Keratinocyte (primary cell): ENCODE measurements around the gene NEDD8. TPM values are rescaled to one million over a fixed set of nuclear protein-coding genes. Genes with fewer than 3 reads are reported as not detected.

Experiments
- DNase-seq: peaks from one replicate; pipeline ENCODE4 v3.0.0-alpha.2; 2011; ENCODE audit warnings: low read depth, missing footprints, low spot score
- FAIRE-seq: peaks from 2 replicates; lab custom pipeline; 2011; peaks lifted over from hg19 to GRCh38; lab: Jason Lieb, UNC
- H2AFZ ChIP-seq: 2 replicates; pipeline ENCODE4 v1.6.0; 2012; ENCODE audit warnings: low read length, control low read depth, inconsistent platforms; ENCODE audit not compliant: control insufficient read depth
- H3K27ac ChIP-seq: 2 replicates; pipeline ENCODE4 v1.5.1; 2011; ENCODE audit warnings: low read length; ENCODE audit not compliant: control insufficient read depth, insufficient read depth
- H3K27me3 ChIP-seq: 3 replicates; pipeline ENCODE4 v1.6.0; 2011; ENCODE audit warnings: low read length; ENCODE audit not compliant: control insufficient read depth, insufficient read depth; ENCODE audit errors: extremely low read depth
- H3K36me3 ChIP-seq, 2 experiments: 2 replicates in 1 of 2; 3 replicates in 1 of 2; pipeline ENCODE4 v1.5.1; 2011; ENCODE audit warnings: low read length in 2 of 2, mild to moderate bottlenecking in 1 of 2; ENCODE audit not compliant: control insufficient read depth in 2 of 2, insufficient read depth in 2 of 2; ENCODE audit errors: extremely low read depth in 1 of 2
- H3K4me1 ChIP-seq: 3 replicates; pipeline ENCODE4 v1.5.1; 2011; ENCODE audit warnings: low read length; ENCODE audit not compliant: control insufficient read depth, insufficient read depth; ENCODE audit errors: extremely low read depth
- H3K4me2 ChIP-seq: 3 replicates; pipeline ENCODE4 v1.6.0; 2011; ENCODE audit warnings: low read depth, low read length; ENCODE audit not compliant: control insufficient read depth, insufficient read depth; ENCODE audit errors: extremely low read depth
- H3K4me3 ChIP-seq, 3 experiments: fragments of 200-600 bp in 1 of 3; sonication (generic) in 1 of 3; 2 replicates in 2 of 3; 3 replicates in 1 of 3; pipeline ENCODE4 v1.5.1; 2011 to 2016; ENCODE audit warnings: low read length in 3 of 3, mild to moderate bottlenecking in 3 of 3, control low read depth in 2 of 3, inconsistent platforms in 1 of 3, low read depth in 1 of 3, mixed read lengths in 1 of 3, mixed run types in 1 of 3, moderate library complexity in 1 of 3; ENCODE audit not compliant: control insufficient read depth in 2 of 3, insufficient read depth in 2 of 3; ENCODE audit errors: extremely low read depth in 1 of 3
- H3K79me2 ChIP-seq: 2 replicates; pipeline ENCODE4 v1.6.0; 2012; ENCODE audit warnings: low read length; ENCODE audit not compliant: control insufficient read depth, insufficient read depth
- H3K9ac ChIP-seq: 3 replicates; pipeline ENCODE4 v1.6.0; 2011; ENCODE audit warnings: low read length; ENCODE audit not compliant: control insufficient read depth, insufficient read depth; ENCODE audit errors: extremely low read depth
- H3K9me1 ChIP-seq: 3 replicates; pipeline ENCODE4 v1.6.0; 2011; ENCODE audit warnings: low read length; ENCODE audit not compliant: control insufficient read depth, insufficient read depth; ENCODE audit errors: extremely low read depth
- H3K9me3 ChIP-seq: 2 replicates; pipeline ENCODE4 v1.5.1; 2012; ENCODE audit warnings: low read depth, low read length; ENCODE audit not compliant: control insufficient read depth
- H4K20me1 ChIP-seq: 3 replicates; pipeline ENCODE4 v1.6.0; 2011; ENCODE audit warnings: low read length; ENCODE audit not compliant: control insufficient read depth, insufficient read depth; ENCODE audit errors: extremely low read depth
- EZH2 ChIP-seq: IDR thresholded peaks from one replicate; pipeline ENCODE4 v1.6.1; 2012; ENCODE audit warnings: inconsistent platforms, mild to moderate bottlenecking, low read length, moderate library complexity
- dilution Hi-C: fragments of 300-500 bp; cut with MboI; formaldehyde crosslinking; loops from one replicate; pipeline ENCODE4 v1.7.0; 2020; ENCODE audit warnings: low sequenced_read_pairs; ENCODE audit not compliant: extremely low pct_ligation_motif_present
- polyA plus RNA-seq, 5 experiments: library from polyadenylated mRNA; depleted of rRNA in 3 of 5; stranded (reverse) in 3 of 5; stranded (forward) in 1 of 5; unstranded in 1 of 5; fragments of >200 nt; gene quantifications; 1 replicate in 1 of 5; 2 replicates in 3 of 5; 3 replicates in 1 of 5; pipeline versions ENCODE4 v1.2.1 to v1.2.3, GENCODE V29; 2011 to 2012; ENCODE audit warnings: missing spikeins in 2 of 5, low read depth in 1 of 5, low replicate concordance in 1 of 5
- TF ChIP-seq, protein P1 (sequence below), 3 experiments: IDR thresholded peaks in 1 of 3; conservative IDR thresholded peaks in 1 of 3; optimal IDR thresholded peaks in 1 of 3; 2 replicates in 2 of 3; 3 replicates in 1 of 3; pipeline versions ENCODE3 to v1.5.1; 2011; ENCODE audit warnings: low read length in 3 of 3, mild to moderate bottlenecking in 3 of 3, moderate library complexity in 2 of 3, control low read depth in 1 of 3, inconsistent platforms in 1 of 3; ENCODE audit not compliant: insufficient read depth in 2 of 3; ENCODE audit errors: extremely low read depth in 1 of 3

Gene NEDD8
- polyA plus RNA-seq, 1 donor (not counting 4 experiments of a cell fraction or from before 2014, with no cell fraction given) = 509 TPM

DNA sequence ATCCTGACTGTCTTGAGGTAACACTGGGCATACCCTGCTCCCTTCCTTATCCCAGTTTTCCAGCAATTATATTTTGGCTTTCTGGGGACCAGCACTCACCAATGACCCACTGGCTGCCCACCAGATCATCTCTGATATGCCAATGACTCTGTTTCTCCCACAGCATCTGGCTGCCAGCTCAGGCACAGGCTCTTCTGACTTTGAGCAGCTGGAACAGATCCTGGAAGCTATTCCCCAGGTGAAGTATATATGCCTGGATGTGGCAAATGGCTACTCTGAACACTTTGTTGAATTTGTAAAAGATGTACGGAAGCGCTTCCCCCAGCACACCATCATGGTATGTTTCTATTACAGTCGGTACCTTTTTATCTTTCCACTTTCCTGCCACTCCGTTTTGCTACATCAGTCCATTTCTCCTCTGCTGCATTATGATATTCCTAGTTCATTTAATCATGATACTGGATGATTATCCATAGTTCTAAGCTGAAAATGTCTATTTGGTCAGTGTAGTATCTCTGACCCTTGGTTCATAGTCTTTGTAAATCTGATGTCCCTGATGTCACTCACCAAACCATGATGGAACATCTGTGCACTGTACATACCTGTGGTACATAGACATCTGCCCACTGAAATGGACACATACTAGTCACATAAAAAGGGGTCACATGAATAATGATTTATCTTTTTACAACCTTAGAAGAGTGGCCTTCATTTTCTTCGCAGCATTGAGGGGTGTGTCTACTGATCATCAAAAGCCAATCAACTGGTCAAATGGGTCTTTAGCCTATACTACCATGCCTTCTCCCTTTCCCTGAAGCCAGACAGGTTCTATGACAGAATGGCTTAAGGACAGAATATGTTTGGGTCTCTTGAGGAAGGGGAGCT is 3.9 kb upstream of the NEDD8 start:
- no peak overlapping the region for H3K27ac ChIP-seq
- no peak for DNase-seq
- peaks cover 44% of the 10 kb centered on the region for H3K79me2 ChIP-seq
- H3K36me3 ChIP-seq = peaks cover 24 to 57% of the 10 kb centered on the region in 2 experiments
- H4K20me1 ChIP-seq = no peaks in the 10 kb centered on the region
- no peak overlapping the region for H3K9ac ChIP-seq
- H2AFZ ChIP-seq = no peak overlapping the region
- TF ChIP-seq, protein P1, sequence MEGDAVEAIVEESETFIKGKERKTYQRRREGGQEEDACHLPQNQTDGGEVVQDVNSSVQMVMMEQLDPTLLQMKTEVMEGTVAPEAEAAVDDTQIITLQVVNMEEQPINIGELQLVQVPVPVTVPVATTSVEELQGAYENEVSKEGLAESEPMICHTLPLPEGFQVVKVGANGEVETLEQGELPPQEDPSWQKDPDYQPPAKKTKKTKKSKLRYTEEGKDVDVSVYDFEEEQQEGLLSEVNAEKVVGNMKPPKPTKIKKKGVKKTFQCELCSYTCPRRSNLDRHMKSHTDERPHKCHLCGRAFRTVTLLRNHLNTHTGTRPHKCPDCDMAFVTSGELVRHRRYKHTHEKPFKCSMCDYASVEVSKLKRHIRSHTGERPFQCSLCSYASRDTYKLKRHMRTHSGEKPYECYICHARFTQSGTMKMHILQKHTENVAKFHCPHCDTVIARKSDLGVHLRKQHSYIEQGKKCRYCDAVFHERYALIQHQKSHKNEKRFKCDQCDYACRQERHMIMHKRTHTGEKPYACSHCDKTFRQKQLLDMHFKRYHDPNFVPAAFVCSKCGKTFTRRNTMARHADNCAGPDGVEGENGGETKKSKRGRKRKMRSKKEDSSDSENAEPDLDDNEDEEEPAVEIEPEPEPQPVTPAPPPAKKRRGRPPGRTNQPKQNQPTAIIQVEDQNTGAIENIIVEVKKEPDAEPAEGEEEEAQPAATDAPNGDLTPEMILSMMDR (optimal IDR thresholded peaks at IDR 0.05 in 1 of 3, IDR thresholded peaks at IDR 0.05 in 1 of 3, conservative IDR thresholded peaks at IDR 0.05 in 1 of 3; ENCODE audit: extremely low read depth in 1 of 3, insufficient read depth in 2 of 3, low read length in 3 of 3) = no peak
- no peak for TF ChIP-seq EZH2
- peaks cover 55% of the 10 kb centered on the region for H3K4me1 ChIP-seq
- no peaks in the 10 kb centered on the region for H3K27me3 ChIP-seq
- H3K4me3 ChIP-seq = no peak overlapping the region
- no peaks in the 10 kb centered on the region for H3K9me3 ChIP-seq
- no peak overlapping the region for H3K4me2 ChIP-seq
- dilution Hi-C loops = no loop called here
- FAIRE-seq = no peak
- H3K9me1 ChIP-seq = no peaks in the 10 kb centered on the region

DNA sequence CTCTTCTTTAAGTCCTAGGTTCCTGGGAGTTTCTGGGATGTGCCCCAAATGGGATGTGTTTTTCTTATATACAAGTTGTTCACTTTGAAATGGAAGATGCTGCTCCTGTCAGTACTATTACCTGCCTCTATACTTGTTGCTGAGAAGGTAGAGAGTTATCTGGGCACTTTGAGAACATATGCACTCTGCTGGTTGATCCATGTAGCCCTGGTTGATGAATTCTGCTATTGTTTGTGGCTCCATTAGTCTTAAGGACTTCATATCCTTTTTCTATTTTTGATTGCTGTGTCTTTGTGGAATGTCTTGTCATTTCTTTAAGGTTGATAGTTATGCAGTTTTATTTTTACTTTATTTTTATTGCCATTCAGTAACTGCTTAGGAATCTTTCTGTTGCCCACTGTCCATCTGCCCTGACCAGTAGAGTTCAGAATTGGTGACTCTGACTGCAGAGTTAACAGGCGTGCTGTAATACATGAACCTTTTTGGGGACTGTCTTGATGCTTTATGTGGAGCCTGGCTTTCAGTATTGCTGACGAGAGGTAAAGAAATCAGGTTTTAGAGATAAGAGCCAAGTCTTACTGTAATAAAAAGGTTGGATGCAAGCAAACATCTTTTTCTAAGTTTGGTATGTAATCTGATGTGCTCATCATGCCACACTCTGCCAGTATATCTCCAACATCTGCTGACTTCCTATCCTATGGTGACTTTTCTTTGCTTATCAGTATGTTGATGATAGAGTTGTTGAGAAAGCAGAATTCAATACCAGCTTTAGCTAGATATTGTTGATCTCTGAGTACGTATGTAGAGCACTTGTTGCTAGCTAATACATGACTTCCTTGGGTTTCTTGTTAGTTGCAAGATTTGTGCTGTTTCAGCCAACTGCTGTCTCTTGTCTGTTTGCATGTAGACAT is 2.2 kb upstream of the NEDD8 start:
- FAIRE-seq (no peak), DNase-seq (no peak)
- H3K36me3 ChIP-seq = peaks cover 15 to 43% of the 10 kb centered on the region in 2 experiments
- no peak for TF ChIP-seq EZH2
- TF ChIP-seq, protein P1 (optimal IDR thresholded peaks at IDR 0.05 in 1 of 3, IDR thresholded peaks at IDR 0.05 in 1 of 3, conservative IDR thresholded peaks at IDR 0.05 in 1 of 3; ENCODE audit: extremely low read depth in 1 of 3, insufficient read depth in 2 of 3, low read length in 3 of 3) = no peak
- peaks cover 48% of the 10 kb centered on the region for H3K79me2 ChIP-seq
- no peak overlapping the region for H3K9ac ChIP-seq
- H2AFZ ChIP-seq = no peak overlapping the region
- dilution Hi-C loops = no loop called here
- H3K4me2 ChIP-seq = peak overlapping the region; percentile 98
- no peak overlapping the region for H3K4me3 ChIP-seq
- no peak overlapping the region for H3K27ac ChIP-seq
- H4K20me1 ChIP-seq = no peaks in the 10 kb centered on the region
- H3K9me3 ChIP-seq = no peaks in the 10 kb centered on the region
- peaks cover 45% of the 10 kb centered on the region for H3K4me1 ChIP-seq
- no peaks in the 10 kb centered on the region for H3K27me3 ChIP-seq
- no peaks in the 10 kb centered on the region for H3K9me1 ChIP-seq
